Right lobe of liver (tissue), 4 donors: ENCODE measurements around the gene HNRNPA2B1.

ENCODE experiments used
- POLR2A ChIP-seq: fragments of 450-650 bp; IDR thresholded peaks from one replicate; pipeline ENCODE4 v1.6.1; 2017; ENCODE audit warnings: antibody characterized with exemption, mild to moderate bottlenecking
- TF ChIP-seq, protein P1 (sequence below), 4 donors: fragments of 200-600 bp in 3 of 4; fragments of 450-650 bp in 1 of 4; IDR thresholded peaks; one replicate each; pipeline versions ENCODE4 v1.5.1 to v1.8.0; 2016 to 2022; ENCODE audit warnings: antibody characterized with exemption in 4 of 4, mild to moderate bottlenecking in 2 of 4
- donor health status: DM: no; HTN: no; CAD: no.
- donor health status: DM: no; HTN: no; CAD: no.
- donor health status: DM: no; HTN: yes; CAD: no.

DNA sequence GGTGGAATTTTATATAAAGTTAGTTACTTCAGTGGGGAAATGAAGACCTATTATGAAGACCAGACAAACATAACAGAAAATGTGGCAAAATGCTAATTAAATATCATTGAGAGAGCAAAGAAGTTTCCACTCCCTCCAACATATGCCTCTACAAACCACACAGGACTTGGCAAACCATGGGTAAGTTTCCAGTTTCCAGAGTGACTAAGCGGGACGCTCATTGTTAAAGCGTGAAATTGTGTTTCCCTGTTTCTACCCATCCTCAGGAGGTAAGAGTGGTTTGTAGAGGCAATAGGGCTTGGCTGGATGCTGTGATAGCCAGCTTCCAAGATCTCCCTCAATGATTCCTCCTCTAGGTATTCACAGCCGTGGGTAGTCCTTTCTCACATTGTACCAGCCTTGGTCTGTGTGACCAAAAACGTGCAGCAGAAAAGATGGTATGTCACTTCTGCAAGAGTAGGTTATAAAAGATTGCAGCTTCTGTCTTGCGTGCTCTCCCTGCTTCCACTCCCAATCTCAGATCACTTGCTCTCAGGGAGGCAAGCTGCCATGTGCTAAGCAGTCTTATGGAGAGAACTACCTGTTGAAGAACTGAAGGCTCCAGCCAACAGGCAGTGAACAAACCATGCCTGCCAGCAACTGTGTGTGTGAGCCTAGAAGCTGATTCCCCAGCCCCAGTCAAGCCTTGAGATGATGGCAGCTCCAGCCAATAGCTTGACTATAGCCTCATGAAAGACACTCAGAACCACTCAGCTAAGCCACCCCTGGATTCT is 36.7 kb upstream of the HNRNPA2B1 start:
- TF ChIP-seq, protein P1, sequence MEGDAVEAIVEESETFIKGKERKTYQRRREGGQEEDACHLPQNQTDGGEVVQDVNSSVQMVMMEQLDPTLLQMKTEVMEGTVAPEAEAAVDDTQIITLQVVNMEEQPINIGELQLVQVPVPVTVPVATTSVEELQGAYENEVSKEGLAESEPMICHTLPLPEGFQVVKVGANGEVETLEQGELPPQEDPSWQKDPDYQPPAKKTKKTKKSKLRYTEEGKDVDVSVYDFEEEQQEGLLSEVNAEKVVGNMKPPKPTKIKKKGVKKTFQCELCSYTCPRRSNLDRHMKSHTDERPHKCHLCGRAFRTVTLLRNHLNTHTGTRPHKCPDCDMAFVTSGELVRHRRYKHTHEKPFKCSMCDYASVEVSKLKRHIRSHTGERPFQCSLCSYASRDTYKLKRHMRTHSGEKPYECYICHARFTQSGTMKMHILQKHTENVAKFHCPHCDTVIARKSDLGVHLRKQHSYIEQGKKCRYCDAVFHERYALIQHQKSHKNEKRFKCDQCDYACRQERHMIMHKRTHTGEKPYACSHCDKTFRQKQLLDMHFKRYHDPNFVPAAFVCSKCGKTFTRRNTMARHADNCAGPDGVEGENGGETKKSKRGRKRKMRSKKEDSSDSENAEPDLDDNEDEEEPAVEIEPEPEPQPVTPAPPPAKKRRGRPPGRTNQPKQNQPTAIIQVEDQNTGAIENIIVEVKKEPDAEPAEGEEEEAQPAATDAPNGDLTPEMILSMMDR (IDR thresholded peaks at IDR 0.05), result no peak
- TF ChIP-seq POLR2A, result no peak
